H9 (cell line): ENCODE results near the gene OR2A5. TPM values are rescaled to one million over a fixed set of nuclear protein-coding genes. Genes with fewer than 3 reads are reported as not detected.

Experiments
- DNase-seq: peaks from one replicate; pipeline ENCODE4 v3.0.0-alpha.2; 2017
- H2AFZ ChIP-seq: one replicate; pipeline ENCODE4 v1.6.1; 2013; ENCODE audit warnings: mild to moderate bottlenecking, low read length, control low read depth, moderate library complexity
- H2AK5ac ChIP-seq: 2 replicates; pipeline ENCODE4 v1.6.1; 2013; ENCODE audit warnings: low read length, control low read depth, mixed read lengths; ENCODE audit not compliant: insufficient read length
- H2BK120ac ChIP-seq: one replicate; pipeline ENCODE4 v1.6.1; 2013; ENCODE audit warnings: low read depth, mild to moderate bottlenecking, low read length, control low read depth, inconsistent platforms; ENCODE audit not compliant: poor library complexity, severe bottlenecking
- H2BK12ac ChIP-seq: 2 replicates; pipeline ENCODE4 v1.6.1; 2013; ENCODE audit warnings: low read length, control low read depth, mixed read lengths, low read depth; ENCODE audit not compliant: insufficient read length
- H2BK15ac ChIP-seq: 2 replicates; pipeline ENCODE4 v1.6.1; 2013; ENCODE audit warnings: low read depth, low read length, control low read depth
- H2BK20ac ChIP-seq: one replicate; pipeline ENCODE4 v1.6.1; 2013; ENCODE audit warnings: low read depth, mild to moderate bottlenecking, low read length, control low read depth, inconsistent platforms; ENCODE audit not compliant: poor library complexity, severe bottlenecking
- H2BK5ac ChIP-seq: 2 replicates; pipeline ENCODE4 v1.6.1; 2013; ENCODE audit warnings: low read length, control low read depth, mixed read lengths; ENCODE audit not compliant: insufficient read length
- H3K14ac ChIP-seq: 2 replicates; pipeline ENCODE4 v1.6.1; 2013; ENCODE audit warnings: low read length, control low read depth; ENCODE audit not compliant: insufficient read depth
- H3K18ac ChIP-seq: 2 replicates; pipeline ENCODE4 v1.6.1; 2013; ENCODE audit warnings: low read depth, mild to moderate bottlenecking, mixed read lengths, low read length, control low read depth; ENCODE audit not compliant: insufficient read length
- H3K23ac ChIP-seq: 2 replicates; pipeline ENCODE4 v1.6.1; 2013; ENCODE audit warnings: low read length, control low read depth, mixed read lengths, low read depth; ENCODE audit not compliant: insufficient read length
- H3K23me2 ChIP-seq: 2 replicates; pipeline ENCODE4 v1.6.1; 2013; ENCODE audit warnings: low read depth, mild to moderate bottlenecking, mixed read lengths, low read length, control low read depth; ENCODE audit not compliant: insufficient read length, poor library complexity, severe bottlenecking
- H3K27ac ChIP-seq: 2 replicates; pipeline ENCODE4 v1.5.1; 2013; ENCODE audit warnings: low read length, control low read depth, mixed read lengths, low read depth; ENCODE audit not compliant: insufficient read length
- H3K27me3 ChIP-seq: 2 replicates; pipeline ENCODE4 v1.6.1; 2013; ENCODE audit warnings: low read length, control low read depth, inconsistent platforms; ENCODE audit not compliant: insufficient read depth
- H3K4ac ChIP-seq: 2 replicates; pipeline ENCODE4 v1.6.1; 2013; ENCODE audit warnings: low read depth, mild to moderate bottlenecking, control low read depth, inconsistent platforms, low read length, moderate library complexity
- H3K4me1 ChIP-seq: 2 replicates; pipeline ENCODE4 v1.6.1; 2013; ENCODE audit warnings: low read length, control low read depth, inconsistent platforms; ENCODE audit not compliant: insufficient read depth
- H3K4me2 ChIP-seq: 2 replicates; pipeline ENCODE4 v1.6.1; 2013; ENCODE audit warnings: low read length, control low read depth, mixed read lengths; ENCODE audit not compliant: insufficient read length, insufficient read depth
- H3K56ac ChIP-seq: 2 replicates; pipeline ENCODE4 v1.6.1; 2013; ENCODE audit warnings: low read depth, mild to moderate bottlenecking, mixed read lengths, low read length, control low read depth; ENCODE audit not compliant: insufficient read length
- H3K79me1 ChIP-seq: 2 replicates; pipeline ENCODE4 v1.6.1; 2013; ENCODE audit warnings: low read depth, mild to moderate bottlenecking, moderate library complexity, low read length, control low read depth, inconsistent platforms; ENCODE audit not compliant: insufficient read depth, poor library complexity, severe bottlenecking
- H3K79me2 ChIP-seq: 2 replicates; pipeline ENCODE4 v1.6.1; 2013; ENCODE audit warnings: low read length, control low read depth, inconsistent platforms; ENCODE audit not compliant: insufficient read depth
- H3K9ac ChIP-seq: 2 replicates; pipeline ENCODE4 v1.6.1; 2013; ENCODE audit warnings: low read length, control low read depth, mixed read lengths; ENCODE audit not compliant: insufficient read length; ENCODE audit errors: extremely low read depth
- H3K9me3 ChIP-seq: one replicate; pipeline ENCODE4 v1.6.1; 2013; ENCODE audit warnings: low read depth, low read length, inconsistent platforms; ENCODE audit not compliant: control insufficient read depth
- H3T11ph ChIP-seq: one replicate; pipeline ENCODE4 v1.6.1; 2013; ENCODE audit warnings: mild to moderate bottlenecking, low read length, control low read depth, inconsistent platforms
- H4K20me1 ChIP-seq: one replicate; pipeline ENCODE4 v1.6.1; 2013; ENCODE audit not compliant: control insufficient read depth, insufficient read length, insufficient read depth
- H4K5ac ChIP-seq: 2 replicates; pipeline ENCODE4 v1.6.1; 2013; ENCODE audit warnings: low read depth, mild to moderate bottlenecking, mixed read lengths, low read length, control low read depth; ENCODE audit not compliant: insufficient read length
- H4K8ac ChIP-seq: replicated peaks from 2 replicates; pipeline ENCODE4 v1.6.1; 2013; ENCODE audit warnings: low read length, control low read depth, mixed read lengths, low read depth; ENCODE audit not compliant: insufficient read length
- H4K91ac ChIP-seq: 2 replicates; pipeline ENCODE4 v1.6.1; 2013; ENCODE audit warnings: low read depth, mild to moderate bottlenecking, moderate library complexity, mixed read lengths, low read length, control low read depth; ENCODE audit not compliant: insufficient read length
- H3K27ac Mint-ChIP-seq, 3 experiments: 2 replicates in 2 of 3; 3 replicates in 1 of 3; pipeline ENCODE4 v1.8.0; 2020 to 2021; ENCODE audit warnings: mixed read lengths in 3 of 3, mild to moderate bottlenecking in 1 of 3, moderate library complexity in 1 of 3
- H3K27me3 Mint-ChIP-seq: 2 replicates; pipeline ENCODE4 v1.8.0; 2021; ENCODE audit warnings: low read depth, mild to moderate bottlenecking, moderate library complexity, mixed read lengths
- H3K36me3 Mint-ChIP-seq, 3 experiments: 2 replicates in 2 of 3; 3 replicates in 1 of 3; pipeline ENCODE4 v1.8.0; 2020 to 2021; ENCODE audit warnings: low read depth in 3 of 3, mixed read lengths in 3 of 3; ENCODE audit not compliant: insufficient read depth in 1 of 3
- H3K4me1 Mint-ChIP-seq, 2 experiments: 2 replicates each; pipeline ENCODE4 v1.8.0; 2020; ENCODE audit warnings: mixed read lengths in 2 of 2
- H3K4me3 Mint-ChIP-seq, 2 experiments: 2 replicates in 1 of 2; 3 replicates in 1 of 2; pipeline ENCODE4 v1.8.0; 2020 to 2021; ENCODE audit warnings: mild to moderate bottlenecking in 2 of 2, mixed read lengths in 2 of 2, moderate library complexity in 1 of 2
- H3K9me3 Mint-ChIP-seq, 2 experiments: 2 replicates in 1 of 2; 3 replicates in 1 of 2; pipeline ENCODE4 v1.8.0; 2020; ENCODE audit warnings: mild to moderate bottlenecking in 2 of 2, mixed read lengths in 2 of 2, moderate library complexity in 1 of 2
- CTCF ChIP-seq: fragments of 200-600 bp; sonication (generic); conservative IDR thresholded peaks from 3 replicates; pipeline ENCODE4 v1.8.0; 2021; ENCODE audit warnings: antibody characterized with exemption, mild to moderate bottlenecking
- WGBS: extraction: QIAGEN DNeasy Blood & Tissue Kit; methylation state at CpG from one replicate; pipeline ENCODE4 v1.1.7; 2013; ENCODE audit warnings: missing lambda C conversion rate, low lambda C conversion rate, mixed read lengths; ENCODE audit not compliant: insufficient read length; ENCODE audit errors: extremely low coverage; 5-methylcytosine and 5-hydroxymethylcytosine counted together
- long read RNA-seq: library from polyadenylated mRNA; unstranded; transcript quantifications from one replicate; pipeline ENCODE4 v2.0.0, GENCODE V29; 2020
- total RNA-seq: library from RNA; stranded (reverse); gene quantifications from 2 replicates; pipeline ENCODE4 v1.2.1, GENCODE V29; 2021

OR2A5 gene
- not detected in 2 replicates for total RNA-seq
- long read RNA-seq: 0 reads

- no peaks in the 10 kb centered on the region for H3K79me1 ChIP-seq
- H2AK5ac ChIP-seq: no peak within 1 kb of the TSS
- no peak within 1 kb of the TSS for H3K4me2 ChIP-seq
- no peak within 1 kb of the TSS for H2BK15ac ChIP-seq
- Mint-ChIP-seq H3K4me3 (no peak within 1 kb of the TSS), H3K4me1 (no peaks in the 10 kb centered on the region), H3K27ac (no peak within 1 kb of the TSS), H3K9me3 (no peaks in the 10 kb centered on the region), H3K27me3 (no peaks in the 10 kb centered on the region), H3K36me3 (no peaks in the 10 kb centered on the region)
- no peak within 1 kb of the TSS for H3K23ac ChIP-seq
- H4K91ac ChIP-seq: no peak within 1 kb of the TSS
- H4K5ac ChIP-seq: no peak within 1 kb of the TSS
- H4K8ac ChIP-seq: no peak within 1 kb of the TSS
- no peaks in the 10 kb centered on the region for H4K20me1 ChIP-seq
- no CpG with 5 or more reads among the region's 1 CpG for WGBS
- no peak within 1 kb of the TSS for H3K4ac ChIP-seq
- no peak within 1 kb of the TSS for H3T11ph ChIP-seq
- no peak within 1 kb of the TSS for H3K56ac ChIP-seq
- H3K9ac ChIP-seq: no peak within 1 kb of the TSS
- no peak within 1 kb of the TSS for H2BK12ac ChIP-seq
- no peak within 1 kb of the TSS for H3K14ac ChIP-seq
- no peaks in the 10 kb centered on the region for H3K23me2 ChIP-seq
- no peak for DNase-seq
- H3K27me3 ChIP-seq: no peaks in the 10 kb centered on the region
- H3K9me3 ChIP-seq: no peaks in the 10 kb centered on the region
- H3K4me1 ChIP-seq: no peaks in the 10 kb centered on the region
- no peak within 1 kb of the TSS for H2BK120ac ChIP-seq
- H3K79me2 ChIP-seq: no peaks in the 10 kb centered on the region
- TF ChIP-seq CTCF: no peak
- H2BK20ac ChIP-seq: no peak within 1 kb of the TSS
- no peak within 1 kb of the TSS for H2BK5ac ChIP-seq
- H3K18ac ChIP-seq: no peak within 1 kb of the TSS
- no peak within 1 kb of the TSS for H2AFZ ChIP-seq
- no peak within 1 kb of the TSS for H3K27ac ChIP-seq
Measured at GRCh38 chr7:144048648-144049047, at the start of gene OR2A5. Gene OR2A5 (plus strand): TSS chr7:144048948. CDS start chr7:144050402, 1,454 bp downstream.
